Right lung (tissue), 5 donors: Measurements from ENCODE around the gene INTS14. TPM values are rescaled to one million over a fixed set of nuclear protein-coding genes. Genes with fewer than 3 reads are reported as not detected.

Experiments used
- DNase-seq, 2 donors: peaks; one replicate each; pipeline ENCODE4 v3.0.0-alpha.2; 2013
- polyA plus RNA-seq, 5 donors: library from polyadenylated mRNA; unstranded; fragments of 120-200 nt; gene quantifications; one replicate each; pipeline versions ENCODE4 v1.2.1 to v1.2.3, GENCODE V29; 2013; ENCODE audit warnings: inconsistent platforms in 1 of 5, low replicate concordance in 1 of 5; ENCODE audit not compliant: insufficient read length in 5 of 5, insufficient read depth in 1 of 5

The INTS14 gene
- polyA plus RNA-seq, 5 donors: 44.0 to 53.3 (median 49.2) TPM

- DNase-seq: no peak
These were observed 77.7 kb downstream of the INTS14 start for GRCh38 chr15:65533057-65533756.

GRCh38 chr15:65532738-65533051, 78.2 kb downstream of the INTS14 start:
- DNase-seq: no peak

- peak; percentile 83 to 84 for DNase-seq
These were observed 80.4 kb downstream of the INTS14 start, which contains the start of gene HACD3 for GRCh38 chr15:65530318-65531111. TSS of gene HACD3 (plus strand) at chr15:65530463. CDS start at chr15:65530632, 169 bp downstream.

- DNase-seq: no peak
These were observed 81.1 kb downstream of the INTS14 start for GRCh38 chr15:65529762-65530317.

Other genes starting within 250 kb of the INTS14 start
- 10 to 100 TPM in 3 of 5 donors, 1 to 10 TPM in 2; 5.5 to 12.9 (median 10.8) TPM for gene IGDCC3, start 233.1 kb downstream of the INTS14 start, polyA plus RNA-seq
- 10 to 100 TPM; 30.0 to 45.0 (median 41.3) TPM for gene IGDCC4, start 188.2 kb downstream of the INTS14 start, polyA plus RNA-seq
- 10 to 100 TPM; 20.9 to 34.6 (median 32.1) TPM for gene DPP8, start 93.4 kb downstream of the INTS14 start, polyA plus RNA-seq
- 100 to 1,000 TPM; 150 to 217 (median 169) TPM for gene HACD3, start 80.7 kb downstream of the INTS14 start, polyA plus RNA-seq
- gene SLC24A1, start 10.8 kb upstream of the INTS14 start, polyA plus RNA-seq: 10 to 100 TPM; 19.5 to 29.7 (median 27.4) TPM
- gene DENND4A, start 181.2 kb upstream of the INTS14 start, polyA plus RNA-seq: 10 to 100 TPM; 14.3 to 25.4 (median 22.5) TPM